ENCODE results near the gene OR56A5.

DNA sequence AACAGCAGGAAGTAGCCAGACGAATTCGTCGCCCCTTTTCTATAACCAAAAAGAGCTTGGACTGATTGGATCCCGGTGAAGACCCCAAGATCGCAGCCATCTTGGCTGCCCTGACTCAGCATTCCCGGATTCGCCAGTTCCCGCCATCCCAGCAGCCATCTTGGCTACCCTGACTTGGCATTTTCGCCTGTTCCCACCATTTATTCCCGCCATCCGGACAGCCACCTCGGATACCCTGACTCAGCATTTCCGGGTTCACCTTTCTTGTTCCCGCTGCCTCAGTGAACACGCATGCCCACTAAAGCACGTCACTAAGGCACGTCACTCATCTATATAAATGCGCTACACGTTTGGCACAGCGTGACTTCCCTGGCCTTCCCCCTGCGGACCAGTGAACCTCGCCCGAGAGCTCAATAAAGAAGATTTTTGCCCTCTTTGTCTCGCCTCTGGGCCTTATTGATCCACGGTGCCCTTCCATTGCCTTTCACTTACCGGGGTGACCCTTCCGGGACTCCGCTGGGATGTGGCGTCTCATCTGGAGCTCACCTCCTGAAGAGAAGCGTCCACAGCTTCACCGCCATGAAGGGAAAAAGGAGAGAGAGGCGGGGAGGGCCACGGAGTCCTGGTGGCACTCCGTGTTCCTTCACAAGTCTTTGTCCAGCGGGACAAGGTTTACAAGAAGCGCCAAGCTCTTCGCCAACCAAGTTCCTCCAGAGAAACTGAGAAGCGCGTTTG lies 30.3 kb downstream of the OR56A5 start:
- TF ChIP-seq, protein P1, sequence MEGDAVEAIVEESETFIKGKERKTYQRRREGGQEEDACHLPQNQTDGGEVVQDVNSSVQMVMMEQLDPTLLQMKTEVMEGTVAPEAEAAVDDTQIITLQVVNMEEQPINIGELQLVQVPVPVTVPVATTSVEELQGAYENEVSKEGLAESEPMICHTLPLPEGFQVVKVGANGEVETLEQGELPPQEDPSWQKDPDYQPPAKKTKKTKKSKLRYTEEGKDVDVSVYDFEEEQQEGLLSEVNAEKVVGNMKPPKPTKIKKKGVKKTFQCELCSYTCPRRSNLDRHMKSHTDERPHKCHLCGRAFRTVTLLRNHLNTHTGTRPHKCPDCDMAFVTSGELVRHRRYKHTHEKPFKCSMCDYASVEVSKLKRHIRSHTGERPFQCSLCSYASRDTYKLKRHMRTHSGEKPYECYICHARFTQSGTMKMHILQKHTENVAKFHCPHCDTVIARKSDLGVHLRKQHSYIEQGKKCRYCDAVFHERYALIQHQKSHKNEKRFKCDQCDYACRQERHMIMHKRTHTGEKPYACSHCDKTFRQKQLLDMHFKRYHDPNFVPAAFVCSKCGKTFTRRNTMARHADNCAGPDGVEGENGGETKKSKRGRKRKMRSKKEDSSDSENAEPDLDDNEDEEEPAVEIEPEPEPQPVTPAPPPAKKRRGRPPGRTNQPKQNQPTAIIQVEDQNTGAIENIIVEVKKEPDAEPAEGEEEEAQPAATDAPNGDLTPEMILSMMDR (IDR thresholded peaks at IDR 0.05): no peak
- TF ChIP-seq EP300 (IDR thresholded peaks at IDR 0.05): no peak
